A673 (cell line): Measurements from ENCODE around the gene MAP3K9.

Experiments
- CTCF ChIP-seq: fragments of 300-800, 200-600 bp; sonication (generic); conservative IDR thresholded peaks from 2 replicates; pipeline ENCODE4 v1.5.1; 2017; ENCODE audit warnings: low read depth, mild to moderate bottlenecking, antibody characterized with exemption, low read length, moderate library complexity, mixed read lengths
- EZH2 ChIP-seq: fragments of 200-600 bp; sonication (generic); IDR thresholded peaks from 2 replicates; pipeline ENCODE4 v1.6.1; 2017; ENCODE audit warnings: borderline replicate concordance, low read depth, mild to moderate bottlenecking, mixed read lengths, antibody characterized with exemption, low read length; ENCODE audit not compliant: poor library complexity, severe bottlenecking

- TF ChIP-seq CTCF (no peak), EZH2 (no peak)
Measured at GRCh38 chr14:70683983-70684382, 125.3 kb downstream of the MAP3K9 start.
